IMR-90 (cell line): ENCODE data around the gene PDZD2. TPM values are rescaled to one million over a fixed set of nuclear protein-coding genes. Genes with fewer than 3 reads are reported as not detected.

Experiments
- ATAC-seq: fragments of 200-7000 bp; cut with Tn5 transposase; 2 replicates; pipeline ENCODE4 v1.9.1; 2020; ENCODE audit warnings: low read depth, mild to moderate bottlenecking, moderate library complexity
- BruUV-seq: library from RNA; stranded (reverse); fragments of 400-500 nt; replicated peaks from 2 replicates; lab custom pipeline; 2021; lab: Mats Ljungman, UMichigan
- CTCF ChIA-PET: fragments of 300-600 bp; formaldehyde crosslinking; extraction: SDS; loops from one replicate; lab custom pipeline; 2021; ENCODE audit warnings: antibody characterized with exemption; lab: Yijun Ruan, JAX
- POLR2A ChIA-PET: fragments of 300-600 bp; sonication (Branson Sonifier 250); formaldehyde crosslinking; loops from one replicate; lab custom pipeline; 2022; ENCODE audit warnings: antibody characterized with exemption; ENCODE audit not compliant: unreplicated experiment; lab: Charles Lee
- DNase-seq: peaks from one replicate; pipeline ENCODE4 v3.0.0; 2013
- H2AFZ ChIP-seq: replicated peaks from 2 replicates; pipeline ENCODE3; 2013; ENCODE audit warnings: low read length, mild to moderate bottlenecking; ENCODE audit not compliant: poor library complexity
- H2AK5ac ChIP-seq: 2 replicates; pipeline ENCODE4 v1.6.1; 2013; ENCODE audit warnings: low read depth, low read length, inconsistent platforms
- H2AK9ac ChIP-seq: replicated peaks from 2 replicates; pipeline ENCODE3; 2013; ENCODE audit warnings: mild to moderate bottlenecking, low read depth, low read length, moderate library complexity; ENCODE audit not compliant: poor library complexity
- H2BK120ac ChIP-seq: 2 replicates; pipeline ENCODE4 v1.6.1; 2013; ENCODE audit warnings: low read depth, low read length, inconsistent platforms
- H2BK15ac ChIP-seq: 3 replicates; pipeline ENCODE4 v1.6.1; 2013; ENCODE audit warnings: low read depth, low read length, inconsistent platforms
- H2BK20ac ChIP-seq: 2 replicates; pipeline ENCODE4 v1.6.1; 2013; ENCODE audit warnings: low read depth, mild to moderate bottlenecking, inconsistent platforms, low read length, moderate library complexity
- H2BK5ac ChIP-seq: 2 replicates; pipeline ENCODE4 v1.6.1; 2013; ENCODE audit warnings: mild to moderate bottlenecking, low read depth, low read length, inconsistent platforms; ENCODE audit not compliant: poor library complexity, severe bottlenecking
- H3K14ac ChIP-seq: replicated peaks from 2 replicates; pipeline ENCODE4 v1.6.1; 2013; ENCODE audit warnings: low read depth, low read length, inconsistent platforms
- H3K18ac ChIP-seq: 2 replicates; pipeline ENCODE4 v1.6.1; 2013; ENCODE audit warnings: low read depth, low read length, control low read depth
- H3K23ac ChIP-seq: 2 replicates; pipeline ENCODE4 v1.6.1; 2013; ENCODE audit warnings: low read depth, low read length, inconsistent platforms
- H3K27ac ChIP-seq: 2 replicates; pipeline ENCODE4 v1.5.1; 2013; ENCODE audit warnings: mild to moderate bottlenecking, control low read depth, low read length; ENCODE audit not compliant: insufficient read depth
- H3K27me3 ChIP-seq: 2 replicates; pipeline ENCODE4 v1.6.1; 2013; ENCODE audit warnings: low read length; ENCODE audit not compliant: control insufficient read depth, insufficient read depth
- H3K36me3 ChIP-seq: 2 replicates; pipeline ENCODE4 v1.6.1; 2013; ENCODE audit warnings: low read length, mixed read lengths; ENCODE audit not compliant: control insufficient read depth, insufficient read depth
- H3K4ac ChIP-seq: 2 replicates; pipeline ENCODE4 v1.6.1; 2013; ENCODE audit warnings: low read depth, low read length, inconsistent platforms
- H3K4me1 ChIP-seq: 2 replicates; pipeline ENCODE4 v1.6.1; 2013; ENCODE audit warnings: low read length, mixed read lengths; ENCODE audit not compliant: control insufficient read depth, insufficient read depth
- H3K4me2 ChIP-seq: 2 replicates; pipeline ENCODE4 v1.6.1; 2013; ENCODE audit warnings: low read depth, mild to moderate bottlenecking, control low read depth, low read length, moderate library complexity
- H3K4me3 ChIP-seq: 2 replicates; pipeline ENCODE4 v1.5.1; 2013; ENCODE audit warnings: low read depth, mild to moderate bottlenecking, control low read depth, low read length, moderate library complexity; ENCODE audit not compliant: insufficient read depth
- H3K56ac ChIP-seq: 2 replicates; pipeline ENCODE4 v1.6.1; 2013; ENCODE audit warnings: low read length, inconsistent platforms; ENCODE audit not compliant: insufficient read depth; ENCODE audit errors: extremely low read depth
- H3K79me1 ChIP-seq, 2 experiments: 2 replicates each; pipeline ENCODE4 v1.6.1; 2013; ENCODE audit warnings: low read length in 2 of 2, inconsistent platforms in 1 of 2, low read depth in 1 of 2
- H3K9ac ChIP-seq: 2 replicates; pipeline ENCODE4 v1.6.1; 2013; ENCODE audit warnings: low read depth, low read length, control low read depth
- H3K9me1 ChIP-seq: 2 replicates; pipeline ENCODE4 v1.6.1; 2013; ENCODE audit warnings: low read length, inconsistent platforms; ENCODE audit not compliant: insufficient read depth
- H3K9me3 ChIP-seq: 2 replicates; pipeline ENCODE4 v1.6.1; 2013; ENCODE audit warnings: low read length; ENCODE audit not compliant: control insufficient read depth, insufficient read depth
- H4K20me1 ChIP-seq: 2 replicates; pipeline ENCODE4 v1.6.1; 2013; ENCODE audit warnings: low read length, inconsistent platforms; ENCODE audit not compliant: insufficient read depth
- H4K5ac ChIP-seq: 2 replicates; pipeline ENCODE4 v1.6.1; 2013; ENCODE audit warnings: mild to moderate bottlenecking, low read depth, low read length, control low read depth
- H4K8ac ChIP-seq, 2 experiments: 2 replicates each; pipeline ENCODE4 v1.6.1; 2013; ENCODE audit warnings: low read depth in 2 of 2, low read length in 2 of 2, control low read depth in 1 of 2, inconsistent platforms in 1 of 2
- H4K91ac ChIP-seq: 2 replicates; pipeline ENCODE4 v1.6.1; 2013; ENCODE audit warnings: low read depth, low read length, inconsistent platforms; ENCODE audit not compliant: insufficient read depth
- BHLHE40 ChIP-seq: fragments of 150-350 bp; IDR thresholded peaks from 2 replicates; pipeline ENCODE4 v1.6.1; 2016; ENCODE audit warnings: mild to moderate bottlenecking, low read depth, low read length
- CEBPB ChIP-seq: IDR thresholded peaks from 2 replicates; pipeline ENCODE4 v1.6.1; 2012; ENCODE audit warnings: low read depth, low read length, improper control_type of control experiment
- MAZ ChIP-seq: IDR thresholded peaks from 2 replicates; pipeline ENCODE4 v1.6.1; 2012; ENCODE audit warnings: low read depth, mild to moderate bottlenecking, low read length, improper control_type of control experiment, moderate library complexity, borderline replicate concordance
- MXI1 ChIP-seq: IDR thresholded peaks from 2 replicates; pipeline ENCODE4 v1.6.1; 2012; ENCODE audit warnings: low read depth, mild to moderate bottlenecking, low read length, moderate library complexity, borderline replicate concordance
- WGBS, 2 experiments: methylation state at CpG; one replicate each; pipeline versions ENCODE4 v1.1.5 to v1.1.7; 2013; ENCODE audit warnings: missing lambda C conversion rate in 2 of 2; ENCODE audit not compliant: insufficient read length in 1 of 2; ENCODE audit errors: extremely low coverage in 2 of 2; 5-methylcytosine and 5-hydroxymethylcytosine counted together
- dilution Hi-C: fragments of 300-500 bp; cut with HindIII; formaldehyde crosslinking; loops from one replicate; pipeline ENCODE4 v1.14.3; 2018; ENCODE audit warnings: low sequenced_read_pairs; ENCODE audit not compliant: unreplicated experiment
- in situ Hi-C: fragments of 300-500 bp; cut with MboI; formaldehyde crosslinking; loops from 3 replicates; pipeline ENCODE4 v1.14.3; 2019; ENCODE audit warnings: low sequenced_read_pairs, inconsistent platforms, mixed read lengths
- intact Hi-C: fragments of 100-400 bp; cut with micrococcal nuclease; formaldehyde crosslinking; loops from 2 replicates; pipeline ENCODE4 v1.10.0; 2022
- polyA plus RNA-seq, 3 experiments: library from polyadenylated mRNA; depleted of rRNA; stranded (reverse); fragments of >200 nt; gene quantifications; 2 replicates each; pipeline ENCODE4 v1.2.3, GENCODE V29; 2012; ENCODE audit warnings: low replicate concordance in 1 of 3
- total RNA-seq: library from RNA; depleted of rRNA; stranded (reverse); fragments of >200 nt; gene quantifications from 2 replicates; pipeline ENCODE4 v1.2.3, GENCODE V29; 2012
- TF ChIP-seq, protein P1 (sequence below): fragments of 150-350 bp; IDR thresholded peaks from 2 replicates; pipeline ENCODE4 v1.6.1; 2017; ENCODE audit warnings: mild to moderate bottlenecking, antibody characterized with exemption, low read length, low read depth

The PDZD2 gene
- total and polyA plus RNA-seq, 2 of the 4 experiments (the other 2 are of a cell fraction), result under 0.01 to 0.02 TPM

DNA sequence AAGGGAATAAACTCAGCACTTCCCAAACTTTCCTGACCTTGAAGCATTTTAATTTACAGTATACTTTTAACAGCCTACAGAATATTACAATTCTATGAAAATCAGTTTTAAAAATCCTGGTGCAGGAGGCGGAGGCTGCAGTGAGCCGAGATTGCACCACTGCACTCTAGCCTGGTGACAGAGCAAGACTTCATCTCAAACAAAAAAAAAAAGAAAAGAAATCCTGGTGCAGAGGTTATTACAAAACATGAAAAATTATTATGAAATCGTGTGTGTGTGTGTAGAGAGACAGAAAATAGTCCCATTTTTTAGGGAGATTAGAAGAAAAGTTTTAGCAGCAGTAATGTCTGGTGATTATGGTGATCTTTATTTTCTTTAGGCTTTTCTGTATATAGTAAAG, 508.3 kb downstream of the PDZD2 start:
- no TSS peak for BruUV-seq
- H3K27ac ChIP-seq, result no peak overlapping the region
- H3K79me1 ChIP-seq, result peaks cover 22 to 44% of the 10 kb centered on the region in 2 experiments
- no peak overlapping the region for H4K8ac ChIP-seq
- H4K91ac ChIP-seq, result no peak overlapping the region
- peaks cover 19% of the 10 kb centered on the region for H3K9me1 ChIP-seq
- no peaks in the 10 kb centered on the region for H3K9me3 ChIP-seq
- intact Hi-C loops (no loop called here), dilution Hi-C loops (no loop called here), in situ Hi-C loops (no loop called here)
- TF ChIP-seq MAZ (no peak), BHLHE40 (no peak), MXI1 (no peak), CEBPB (peak; percentile 49; the same call in 1 of the 2 replicates)
- TF ChIP-seq, protein P1, sequence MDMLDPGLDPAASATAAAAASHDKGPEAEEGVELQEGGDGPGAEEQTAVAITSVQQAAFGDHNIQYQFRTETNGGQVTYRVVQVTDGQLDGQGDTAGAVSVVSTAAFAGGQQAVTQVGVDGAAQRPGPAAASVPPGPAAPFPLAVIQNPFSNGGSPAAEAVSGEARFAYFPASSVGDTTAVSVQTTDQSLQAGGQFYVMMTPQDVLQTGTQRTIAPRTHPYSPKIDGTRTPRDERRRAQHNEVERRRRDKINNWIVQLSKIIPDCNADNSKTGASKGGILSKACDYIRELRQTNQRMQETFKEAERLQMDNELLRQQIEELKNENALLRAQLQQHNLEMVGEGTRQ, result no peak
- no peaks in the 10 kb centered on the region for H3K27me3 ChIP-seq
- no peak for ATAC-seq
- no peak overlapping the region for H3K4ac ChIP-seq
- H3K4me1 ChIP-seq, result peaks cover 16% of the 10 kb centered on the region
- CTCF ChIA-PET, result no interaction called here
- H3K14ac ChIP-seq, result no peak overlapping the region
- DNase-seq, result no peak
- 50% methylated on average over 1 of the region's 3 CpGs; no CpG with 5 or more reads in 1 of the 2 experiments for WGBS, 2 experiments
- no peak overlapping the region for H3K23ac ChIP-seq
- no peak overlapping the region for H2AFZ ChIP-seq
- H2AK9ac ChIP-seq, result no peak overlapping the region
- H3K4me3 ChIP-seq, result no peak overlapping the region
- no peak overlapping the region for H3K56ac ChIP-seq
- H2BK5ac ChIP-seq, result no peak overlapping the region
- POLR2A ChIA-PET, result interaction anchor here (0.6 kb wide), 1 partner anchor 178 kb away, joined by 5 read pairs; no protein-coding TSS in a partner anchor
- no peak overlapping the region for H4K5ac ChIP-seq
- H2AK5ac ChIP-seq, result no peak overlapping the region
- H3K18ac ChIP-seq, result no peak overlapping the region
- H3K4me2 ChIP-seq, result no peak overlapping the region
- H4K20me1 ChIP-seq, result peaks cover 77% of the 10 kb centered on the region
- H3K36me3 ChIP-seq, result peaks cover 5% of the 10 kb centered on the region; the same call in 1 of the 2 replicates
- no peak overlapping the region for H2BK20ac ChIP-seq
- H2BK15ac ChIP-seq, result no peak overlapping the region
- no peak overlapping the region for H3K9ac ChIP-seq
- H2BK120ac ChIP-seq, result no peak overlapping the region
